GM19328 (cell line): ENCODE data around the gene MED8.

Source experiments
- ATAC-seq: cut with Tn5 transposase; IDR thresholded peaks from one replicate; pipeline ENCODE4 v1.9.1; 2021; ENCODE audit warnings: mild to moderate bottlenecking, moderate library complexity; ENCODE audit not compliant: unreplicated experiment

MED8 gene

DNA sequence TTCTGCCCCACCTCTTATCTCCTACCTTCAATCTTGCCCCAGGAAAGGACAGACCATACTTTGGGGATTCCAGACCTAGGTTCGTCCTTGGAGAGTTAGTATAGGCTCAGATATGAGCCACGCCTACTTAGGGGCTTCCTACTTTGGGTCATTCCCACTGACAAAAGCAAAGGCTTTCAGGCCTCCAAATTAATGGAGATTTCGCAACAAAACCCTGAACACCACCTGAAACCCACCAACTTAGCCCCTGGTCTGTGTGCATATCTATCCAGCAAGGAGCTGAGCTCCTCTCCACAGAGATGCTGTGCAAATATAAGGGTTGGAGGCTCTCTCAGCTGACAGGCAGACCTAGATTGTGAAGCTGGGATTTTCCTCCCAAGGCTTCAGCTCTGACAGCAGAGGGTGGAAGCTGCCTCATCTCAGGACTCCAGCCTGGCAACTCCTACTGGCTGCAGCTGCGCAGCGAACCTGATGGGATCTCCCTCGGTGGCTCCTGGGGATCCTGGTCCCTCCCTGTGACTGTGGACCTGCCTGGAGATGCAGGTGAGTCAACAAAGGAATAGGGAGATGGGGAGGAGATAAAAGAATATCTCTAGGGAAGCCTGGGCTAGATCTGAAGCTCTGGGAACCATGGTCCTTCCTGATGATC, 49.9 kb downstream of the MED8 start:
- no peak for ATAC-seq

DNA sequence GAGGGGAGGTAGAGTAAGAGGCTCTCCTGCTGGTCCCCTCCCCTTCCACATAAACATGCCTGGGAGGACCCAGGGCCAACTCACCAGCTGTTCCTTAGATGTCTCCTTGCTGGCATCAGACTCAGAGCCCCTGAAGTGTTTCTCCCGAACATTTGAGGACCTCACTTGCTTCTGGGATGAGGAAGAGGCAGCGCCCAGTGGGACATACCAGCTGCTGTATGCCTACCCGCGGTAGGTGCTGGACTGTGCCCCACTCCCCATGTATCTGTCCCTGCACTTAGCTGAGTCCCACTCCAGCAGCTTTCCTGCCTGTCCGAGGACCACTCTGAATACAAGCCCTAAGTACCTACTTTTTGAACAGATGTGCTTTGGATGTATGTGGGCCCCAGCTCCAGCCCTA, 51.6 kb downstream of the MED8 start:
- ATAC-seq = no peak

DNA sequence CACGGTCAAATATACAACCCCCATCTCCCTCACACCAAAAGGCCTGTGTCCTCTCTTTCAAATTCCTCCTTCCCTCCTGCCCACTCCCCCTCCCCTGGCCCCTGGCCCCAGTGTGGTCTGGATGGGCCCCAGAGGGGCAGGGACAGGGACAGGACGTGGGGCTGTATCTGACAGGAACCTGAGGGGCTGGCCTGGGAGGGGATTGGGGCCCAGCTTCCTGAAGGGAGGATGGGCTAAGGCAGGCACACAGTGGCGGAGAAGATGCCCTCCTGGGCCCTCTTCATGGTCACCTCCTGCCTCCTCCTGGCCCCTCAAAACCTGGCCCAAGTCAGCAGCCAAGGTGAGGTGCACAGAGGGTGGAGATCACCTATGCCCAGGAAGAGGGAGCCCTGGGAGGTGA, 52.0 kb downstream of the MED8 start, which contains the start of gene MPL:
MPL (plus strand) TSS at position 231 of the 400 bp plus-strand sequence; CDS start at position 262, 31 bp downstream.
- no peak for ATAC-seq

DNA sequence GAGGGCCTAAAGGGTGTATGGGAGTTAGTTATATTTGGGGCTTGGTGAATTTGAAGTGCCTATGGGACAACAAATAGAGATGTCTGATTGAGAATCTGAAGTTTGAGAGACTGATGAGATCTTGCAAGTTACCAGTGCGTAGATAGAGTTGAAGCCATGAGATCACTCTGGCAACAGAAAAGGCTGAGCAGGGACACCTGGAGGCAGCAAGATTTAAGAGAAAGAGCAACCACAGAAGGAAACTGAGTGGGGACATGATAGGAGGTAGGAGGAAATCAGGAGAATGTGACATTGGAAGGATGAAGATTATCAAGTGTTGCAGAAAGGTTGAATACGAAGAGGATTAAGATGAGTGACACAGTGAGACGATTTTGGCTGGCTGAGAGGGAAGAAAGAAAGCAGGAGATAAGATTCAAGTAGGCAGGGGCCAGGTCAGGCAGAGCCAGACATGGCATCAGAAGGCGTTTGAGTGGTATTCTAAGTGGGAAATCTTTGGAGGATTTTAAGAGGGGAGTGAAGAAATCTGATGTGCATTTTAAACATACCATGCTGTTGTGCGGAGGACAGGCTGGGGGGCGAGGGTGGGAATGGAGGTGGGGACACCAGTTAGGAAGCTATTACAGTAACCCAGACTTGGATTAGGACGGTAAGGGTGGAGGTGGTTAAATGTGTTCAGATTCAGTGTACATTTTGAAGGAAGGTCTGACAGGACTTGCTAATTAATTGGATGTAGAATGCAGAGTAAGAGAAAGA, 55.0 kb downstream of the MED8 start:
- ATAC-seq = no peak
